ENCODE results near the gene DOCK6. TPM values are rescaled to one million over a fixed set of nuclear protein-coding genes. Genes with fewer than 3 reads are reported as not detected.

The DOCK6 gene
- total RNA-seq, 1 experiment from 2014 or later, result 61.7 TPM

GRCh38 chr19:11247391-11247790 lies 14.9 kb downstream of the DOCK6 start:
- BruUV-seq (replicated peaks), result no TSS peak
- Mint-ChIP-seq H3K4me3 (ENCODE audit: unreplicated experiment) (no peak overlapping the region), H3K36me3 (ENCODE audit: insufficient read depth, unreplicated experiment) (peaks cover 23% of the 10 kb centered on the region), H3K27me3 (ENCODE audit: insufficient read depth, unreplicated experiment) (no peaks in the 10 kb centered on the region), H3K9me3 (ENCODE audit: unreplicated experiment) (no peaks in the 10 kb centered on the region), H3K27ac (ENCODE audit: low read depth, unreplicated experiment) (no peak overlapping the region), H3K4me1 (ENCODE audit: insufficient read depth, unreplicated experiment) (no peaks in the 10 kb centered on the region)
- TF ChIP-seq CTCF (IDR thresholded peaks at IDR 0.05; ENCODE audit: unreplicated experiment), result no peak
- intact Hi-C loops (cut with micrococcal nuclease), result no loop called here
- ChIA-PET POLR2A (no interaction called here), CTCF (interaction anchor here (0.6 kb wide), 1 partner anchor 14 kb away, joined by 3 read pairs; no protein-coding TSS in a partner anchor)
- peak; percentile 41 for DNase-seq (ENCODE audit: unreplicated experiment)

GRCh38 chr19:11246941-11247340 lies 15.4 kb downstream of the DOCK6 start:
- CTCF ChIA-PET, result interaction anchor here (0.6 kb wide), 2 partner anchors 13 to 191 kb away, joined by 3 read pairs; no protein-coding TSS in a partner anchor
- POLR2A ChIA-PET, result no interaction called here
- no TSS peak for BruUV-seq (replicated peaks)
- Mint-ChIP-seq H3K9me3 (ENCODE audit: unreplicated experiment) (no peaks in the 10 kb centered on the region), H3K4me1 (ENCODE audit: insufficient read depth, unreplicated experiment) (no peaks in the 10 kb centered on the region), H3K4me3 (ENCODE audit: unreplicated experiment) (no peak overlapping the region), H3K36me3 (ENCODE audit: insufficient read depth, unreplicated experiment) (peaks cover 19% of the 10 kb centered on the region), H3K27ac (ENCODE audit: low read depth, unreplicated experiment) (no peak overlapping the region), H3K27me3 (ENCODE audit: insufficient read depth, unreplicated experiment) (no peaks in the 10 kb centered on the region)
- TF ChIP-seq CTCF (IDR thresholded peaks at IDR 0.05; ENCODE audit: unreplicated experiment), result no peak
- DNase-seq (ENCODE audit: unreplicated experiment), result no peak
- intact Hi-C loops (cut with micrococcal nuclease), result no loop called here

- Mint-ChIP-seq H3K4me3 (ENCODE audit: unreplicated experiment) (no peak overlapping the region), H3K27me3 (ENCODE audit: insufficient read depth, unreplicated experiment) (no peaks in the 10 kb centered on the region), H3K9me3 (ENCODE audit: unreplicated experiment) (no peaks in the 10 kb centered on the region), H3K4me1 (ENCODE audit: insufficient read depth, unreplicated experiment) (no peaks in the 10 kb centered on the region), H3K27ac (ENCODE audit: low read depth, unreplicated experiment) (no peak overlapping the region), H3K36me3 (ENCODE audit: insufficient read depth, unreplicated experiment) (peaks cover 32% of the 10 kb centered on the region)
- intact Hi-C loops (cut with micrococcal nuclease), result no loop called here
- no TSS peak for BruUV-seq (replicated peaks)
- no peak for DNase-seq (ENCODE audit: unreplicated experiment)
- ChIA-PET POLR2A (interaction anchor here (0.5 kb wide), 1 partner anchor 98 kb away, joined by 3 read pairs; no protein-coding TSS in a partner anchor), CTCF (interaction anchor here (0.7 to 1.1 kb wide), 2 partner anchors 49 to 161 kb away, joined by 3 to 5 read pairs; no protein-coding TSS in a partner anchor)
- no peak for TF ChIP-seq CTCF (IDR thresholded peaks at IDR 0.05; ENCODE audit: unreplicated experiment)
Measured at GRCh38 chr19:11244846-11245589, 17.3 kb downstream of the DOCK6 start.

GRCh38 chr19:11243798-11244169 lies 18.5 kb downstream of the DOCK6 start:
- intact Hi-C loops (cut with micrococcal nuclease), result no loop called here
- H3K27ac Mint-ChIP-seq (ENCODE audit: low read depth, unreplicated experiment), result no peak overlapping the region
- H3K27me3 Mint-ChIP-seq (ENCODE audit: insufficient read depth, unreplicated experiment), result no peaks in the 10 kb centered on the region
- H3K4me1 Mint-ChIP-seq (ENCODE audit: insufficient read depth, unreplicated experiment), result no peaks in the 10 kb centered on the region
- H3K36me3 Mint-ChIP-seq (ENCODE audit: insufficient read depth, unreplicated experiment), result peaks cover 32% of the 10 kb centered on the region
- POLR2A ChIA-PET, result no interaction called here
- no peak for TF ChIP-seq CTCF (IDR thresholded peaks at IDR 0.05; ENCODE audit: unreplicated experiment)
- no TSS peak for BruUV-seq (replicated peaks)
- H3K4me3 Mint-ChIP-seq (ENCODE audit: unreplicated experiment), result no peak overlapping the region
- CTCF ChIA-PET, result interaction anchor here (0.6 to 1.0 kb wide), 5 partner anchors 13 to 229 kb away, joined by 3 to 4 read pairs (median 3); no protein-coding TSS in a partner anchor
- no peaks in the 10 kb centered on the region for H3K9me3 Mint-ChIP-seq (ENCODE audit: unreplicated experiment)
- DNase-seq (ENCODE audit: unreplicated experiment), result no peak

All from MCF 10A (cell line).